ENCODE results near the gene CLN5. TPM values are rescaled to one million over a fixed set of nuclear protein-coding genes. Genes with fewer than 3 reads are reported as not detected.

CLN5 gene
- total and polyA plus RNA-seq, 2 of the 13 experiments (the other 11 are each of a cell fraction or from before 2014, with no cell fraction given): 10.1 to 13.7 TPM

DNA sequence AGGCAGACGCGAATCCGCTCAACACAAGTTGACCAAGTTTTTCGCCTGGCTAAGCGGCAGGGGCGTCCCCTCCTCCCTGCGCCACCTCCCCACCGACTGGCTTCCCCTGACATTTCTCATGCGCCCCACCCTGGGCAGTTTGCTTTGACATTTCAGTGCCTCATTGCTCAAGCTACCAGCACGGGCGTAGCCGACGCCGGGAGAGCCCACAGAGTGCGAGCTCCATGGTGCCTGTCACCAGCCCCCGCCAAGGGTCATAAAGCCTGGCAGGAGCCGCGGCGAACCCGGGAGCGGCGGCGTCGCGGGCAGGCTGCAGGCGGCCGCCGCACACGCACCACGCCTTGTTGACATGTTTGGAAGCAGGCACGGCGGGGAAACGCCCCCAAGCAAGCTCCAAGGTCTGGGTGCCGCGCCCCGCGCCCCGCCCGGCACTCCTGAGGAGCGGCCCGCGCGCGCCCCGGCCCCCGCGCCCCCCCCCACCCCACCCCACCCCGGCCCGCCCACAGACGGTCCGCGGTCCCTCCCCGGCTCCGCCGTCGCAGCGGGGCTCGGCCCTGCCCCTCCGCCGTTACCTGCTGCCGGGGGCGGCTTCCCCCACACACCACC is 34.5 kb downstream of the CLN5 start (continued):
- TF ChIP-seq ZNF501 (CRISPR knock-in tag; IDR thresholded peaks at IDR 0.05): peak; percentile 76; the same call in 1 of the 2 replicates
- TF ChIP-seq ZNF205 (CRISPR knock-in tag; IDR thresholded peaks at IDR 0.05): no peak
- no peak for TF ChIP-seq ZUFSP (CRISPR knock-in tag; IDR thresholded peaks at IDR 0.05; ENCODE audit: borderline replicate concordance)
- TF ChIP-seq, protein P1, sequence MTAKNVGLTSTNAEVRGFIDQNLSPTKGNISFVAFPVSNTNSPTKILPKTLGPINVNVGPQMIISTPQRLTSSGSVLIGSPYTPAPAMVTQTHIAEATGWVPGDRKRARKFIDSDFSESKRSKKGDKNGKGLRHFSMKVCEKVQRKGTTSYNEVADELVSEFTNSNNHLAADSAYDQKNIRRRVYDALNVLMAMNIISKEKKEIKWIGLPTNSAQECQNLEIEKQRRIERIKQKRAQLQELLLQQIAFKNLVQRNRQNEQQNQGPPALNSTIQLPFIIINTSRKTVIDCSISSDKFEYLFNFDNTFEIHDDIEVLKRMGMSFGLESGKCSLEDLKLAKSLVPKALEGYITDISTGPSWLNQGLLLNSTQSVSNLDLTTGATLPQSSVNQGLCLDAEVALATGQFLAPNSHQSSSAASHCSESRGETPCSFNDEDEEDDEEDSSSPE (CRISPR knock-in tag; IDR thresholded peaks at IDR 0.05): peak; percentile 42; the same call in 1 of the 2 replicates
- TF ChIP-seq BCL6 (CRISPR knock-in tag; IDR thresholded peaks at IDR 0.05): peak; percentile 33; the same call in 1 of the 2 replicates
- 0 out of 2 replicates have a peak, but pooled peaks have one; percentile 10 for TF ChIP-seq ELF3 (CRISPR knock-in tag; IDR thresholded peaks at IDR 0.05)
- TF ChIP-seq FOXA1 (IDR thresholded peaks at IDR 0.05): no peak
- TF ChIP-seq FOXA1 (CRISPR knock-in tag; IDR thresholded peaks at IDR 0.05): peak; percentile 82
- TF ChIP-seq RFX5 (IDR thresholded peaks at IDR 0.05; ENCODE audit: low read depth, low read length): no peak
- no peak for TF ChIP-seq ZNF326 (CRISPR knock-in tag; IDR thresholded peaks at IDR 0.05; ENCODE audit: borderline replicate concordance)
- peak; percentile 59; the same call in 1 of the 2 replicates for TF ChIP-seq FOXK2 (IDR thresholded peaks at IDR 0.05)
- TF ChIP-seq REL (CRISPR knock-in tag; conservative IDR thresholded peaks at IDR 0.05): 0 out of 2 replicates have a peak, but pooled peaks have one; percentile 1
- TF ChIP-seq HOXA7 (CRISPR knock-in tag; IDR thresholded peaks at IDR 0.05): no peak
- TF ChIP-seq FOSL2 (CRISPR knock-in tag; IDR thresholded peaks at IDR 0.05): peak; percentile 8; the same call in 1 of the 2 replicates
- no peak for TF ChIP-seq ZSCAN25 (CRISPR knock-in tag; IDR thresholded peaks at IDR 0.05)
- peak; percentile 14; the same call in 1 of the 2 replicates for TF ChIP-seq CEBPB (IDR thresholded peaks at IDR 0.05; ENCODE audit: borderline replicate concordance, low read depth, low read length)
- TF ChIP-seq HNRNPLL (IDR thresholded peaks at IDR 0.05; ENCODE audit: low read depth, low read length, poor library complexity, severe bottlenecking): peak; percentile 60
- TF ChIP-seq, protein P2, sequence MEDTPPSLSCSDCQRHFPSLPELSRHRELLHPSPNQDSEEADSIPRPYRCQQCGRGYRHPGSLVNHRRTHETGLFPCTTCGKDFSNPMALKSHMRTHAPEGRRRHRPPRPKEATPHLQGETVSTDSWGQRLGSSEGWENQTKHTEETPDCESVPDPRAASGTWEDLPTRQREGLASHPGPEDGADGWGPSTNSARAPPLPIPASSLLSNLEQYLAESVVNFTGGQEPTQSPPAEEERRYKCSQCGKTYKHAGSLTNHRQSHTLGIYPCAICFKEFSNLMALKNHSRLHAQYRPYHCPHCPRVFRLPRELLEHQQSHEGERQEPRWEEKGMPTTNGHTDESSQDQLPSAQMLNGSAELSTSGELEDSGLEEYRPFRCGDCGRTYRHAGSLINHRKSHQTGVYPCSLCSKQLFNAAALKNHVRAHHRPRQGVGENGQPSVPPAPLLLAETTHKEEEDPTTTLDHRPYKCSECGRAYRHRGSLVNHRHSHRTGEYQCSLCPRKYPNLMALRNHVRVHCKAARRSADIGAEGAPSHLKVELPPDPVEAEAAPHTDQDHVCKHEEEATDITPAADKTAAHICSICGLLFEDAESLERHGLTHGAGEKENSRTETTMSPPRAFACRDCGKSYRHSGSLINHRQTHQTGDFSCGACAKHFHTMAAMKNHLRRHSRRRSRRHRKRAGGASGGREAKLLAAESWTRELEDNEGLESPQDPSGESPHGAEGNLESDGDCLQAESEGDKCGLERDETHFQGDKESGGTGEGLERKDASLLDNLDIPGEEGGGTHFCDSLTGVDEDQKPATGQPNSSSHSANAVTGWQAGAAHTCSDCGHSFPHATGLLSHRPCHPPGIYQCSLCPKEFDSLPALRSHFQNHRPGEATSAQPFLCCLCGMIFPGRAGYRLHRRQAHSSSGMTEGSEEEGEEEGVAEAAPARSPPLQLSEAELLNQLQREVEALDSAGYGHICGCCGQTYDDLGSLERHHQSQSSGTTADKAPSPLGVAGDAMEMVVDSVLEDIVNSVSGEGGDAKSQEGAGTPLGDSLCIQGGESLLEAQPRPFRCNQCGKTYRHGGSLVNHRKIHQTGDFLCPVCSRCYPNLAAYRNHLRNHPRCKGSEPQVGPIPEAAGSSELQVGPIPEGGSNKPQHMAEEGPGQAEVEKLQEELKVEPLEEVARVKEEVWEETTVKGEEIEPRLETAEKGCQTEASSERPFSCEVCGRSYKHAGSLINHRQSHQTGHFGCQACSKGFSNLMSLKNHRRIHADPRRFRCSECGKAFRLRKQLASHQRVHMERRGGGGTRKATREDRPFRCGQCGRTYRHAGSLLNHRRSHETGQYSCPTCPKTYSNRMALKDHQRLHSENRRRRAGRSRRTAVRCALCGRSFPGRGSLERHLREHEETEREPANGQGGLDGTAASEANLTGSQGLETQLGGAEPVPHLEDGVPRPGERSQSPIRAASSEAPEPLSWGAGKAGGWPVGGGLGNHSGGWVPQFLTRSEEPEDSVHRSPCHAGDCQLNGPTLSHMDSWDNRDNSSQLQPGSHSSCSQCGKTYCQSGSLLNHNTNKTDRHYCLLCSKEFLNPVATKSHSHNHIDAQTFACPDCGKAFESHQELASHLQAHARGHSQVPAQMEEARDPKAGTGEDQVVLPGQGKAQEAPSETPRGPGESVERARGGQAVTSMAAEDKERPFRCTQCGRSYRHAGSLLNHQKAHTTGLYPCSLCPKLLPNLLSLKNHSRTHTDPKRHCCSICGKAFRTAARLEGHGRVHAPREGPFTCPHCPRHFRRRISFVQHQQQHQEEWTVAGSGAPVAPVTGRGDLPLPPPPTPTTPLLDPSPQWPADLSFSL (CRISPR knock-in tag; IDR thresholded peaks at IDR 0.05): no peak
- peak; percentile 89; the same call in 2 of the 3 replicates for TF ChIP-seq MXI1 (IDR thresholded peaks at IDR 0.05; ENCODE audit: borderline replicate concordance, low read depth, low read length)
- no peak for TF ChIP-seq IRF2 (CRISPR knock-in tag; IDR thresholded peaks at IDR 0.05)
- TF ChIP-seq, protein P3, sequence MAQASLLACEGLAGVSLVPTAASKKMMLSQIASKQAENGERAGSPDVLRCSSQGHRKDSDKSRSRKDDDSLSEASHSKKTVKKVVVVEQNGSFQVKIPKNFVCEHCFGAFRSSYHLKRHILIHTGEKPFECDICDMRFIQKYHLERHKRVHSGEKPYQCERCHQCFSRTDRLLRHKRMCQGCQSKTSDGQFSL (CRISPR knock-in tag; IDR thresholded peaks at IDR 0.05): 0 out of 2 replicates have a peak, but pooled peaks have one; percentile 40
- no peak for TF ChIP-seq PCBP2 (optimal IDR thresholded peaks at IDR 0.05; ENCODE audit: low read depth, low read length, poor library complexity, severe bottlenecking)

All from HepG2 (cell line).